ENCODE data around the gene CPE.

DNA sequence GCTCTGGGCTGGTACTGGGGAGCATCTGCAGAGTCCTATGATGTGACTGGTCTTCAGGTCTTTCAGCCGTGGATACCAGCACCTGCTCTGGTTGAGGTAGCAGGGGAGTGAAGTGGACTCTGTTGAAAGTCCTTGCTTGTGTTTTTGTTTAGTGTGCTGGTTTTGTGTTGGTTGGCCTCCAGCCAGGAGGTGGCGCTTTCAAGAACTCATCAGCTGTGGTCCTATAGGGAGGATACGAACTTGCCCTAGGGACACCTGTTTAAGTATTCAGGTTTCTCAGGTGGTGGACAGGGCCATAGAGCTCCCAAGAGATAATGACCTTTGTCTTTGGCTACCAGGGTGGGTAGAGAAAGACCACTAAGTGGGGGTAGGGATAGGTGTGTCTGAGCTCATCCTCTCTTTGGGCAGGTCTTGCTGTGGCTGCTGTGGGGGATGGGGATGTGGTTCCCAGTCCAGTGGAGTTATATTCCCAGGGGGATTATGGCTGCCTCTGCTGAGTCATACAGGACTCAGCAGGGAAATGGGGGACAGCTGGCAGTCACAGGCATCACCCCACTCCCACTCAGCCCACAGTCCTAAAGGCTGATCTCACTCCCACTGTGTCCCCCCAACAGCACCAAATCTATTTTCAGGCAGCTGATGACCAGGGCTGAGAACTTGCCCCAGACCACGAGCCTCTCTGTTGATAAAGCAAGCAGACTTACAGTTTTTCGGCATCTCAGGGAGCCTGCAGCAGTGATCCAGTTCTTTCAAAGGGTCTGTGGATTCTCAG is 27.3 kb upstream of the CPE start:
- TF ChIP-seq EZH2 (optimal IDR thresholded peaks at IDR 0.05; ENCODE audit: low read depth, low read length), result no peak
- TF ChIP-seq, protein P1, sequence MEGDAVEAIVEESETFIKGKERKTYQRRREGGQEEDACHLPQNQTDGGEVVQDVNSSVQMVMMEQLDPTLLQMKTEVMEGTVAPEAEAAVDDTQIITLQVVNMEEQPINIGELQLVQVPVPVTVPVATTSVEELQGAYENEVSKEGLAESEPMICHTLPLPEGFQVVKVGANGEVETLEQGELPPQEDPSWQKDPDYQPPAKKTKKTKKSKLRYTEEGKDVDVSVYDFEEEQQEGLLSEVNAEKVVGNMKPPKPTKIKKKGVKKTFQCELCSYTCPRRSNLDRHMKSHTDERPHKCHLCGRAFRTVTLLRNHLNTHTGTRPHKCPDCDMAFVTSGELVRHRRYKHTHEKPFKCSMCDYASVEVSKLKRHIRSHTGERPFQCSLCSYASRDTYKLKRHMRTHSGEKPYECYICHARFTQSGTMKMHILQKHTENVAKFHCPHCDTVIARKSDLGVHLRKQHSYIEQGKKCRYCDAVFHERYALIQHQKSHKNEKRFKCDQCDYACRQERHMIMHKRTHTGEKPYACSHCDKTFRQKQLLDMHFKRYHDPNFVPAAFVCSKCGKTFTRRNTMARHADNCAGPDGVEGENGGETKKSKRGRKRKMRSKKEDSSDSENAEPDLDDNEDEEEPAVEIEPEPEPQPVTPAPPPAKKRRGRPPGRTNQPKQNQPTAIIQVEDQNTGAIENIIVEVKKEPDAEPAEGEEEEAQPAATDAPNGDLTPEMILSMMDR (IDR thresholded peaks at IDR 0.05; ENCODE audit: low read length), result peak; percentile 22
